ENCODE data around the gene GMFB.
A peak's percentile ranks its signal among the peaks of the same experiment; 100 is the strongest.

GMFB gene

GRCh38 chr14:54488646-54489317 is at the start of gene GMFB:
GMFB (minus strand) TSS chr14:54488980; CDS start chr14:54488927, 53 bp downstream.
- peak; percentile 33 for FAIRE-seq

GRCh38 chr14:54538055-54538454 is 49.3 kb upstream of the GMFB start:
- no peak for FAIRE-seq

GRCh38 chr14:54537651-54538050 is 48.9 kb upstream of the GMFB start:
- peak; percentile 88 for FAIRE-seq

GRCh38 chr14:54535646-54536045 is 46.9 kb upstream of the GMFB start:
- no peak for FAIRE-seq

- FAIRE-seq: no peak
Observed at GRCh38 chr14:54535126-54535525, 46.3 kb upstream of the GMFB start.

GRCh38 chr14:54533100-54533499 is 44.3 kb upstream of the GMFB start:
- no peak for FAIRE-seq

- FAIRE-seq: peak; percentile 43
Observed at GRCh38 chr14:54532111-54533012, 43.6 kb upstream of the GMFB start.

- FAIRE-seq: no peak
Observed at GRCh38 chr14:54529811-54530210, 41.0 kb upstream of the GMFB start.

GRCh38 chr14:54528973-54529372 is 40.2 kb upstream of the GMFB start:
- no peak for FAIRE-seq

GRCh38 chr14:54524410-54524809 is 35.6 kb upstream of the GMFB start:
- FAIRE-seq: no peak

- FAIRE-seq: no peak
Observed at GRCh38 chr14:54516709-54517108, 27.9 kb upstream of the GMFB start.

GRCh38 chr14:54515670-54516069 is 26.9 kb upstream of the GMFB start:
- FAIRE-seq: peak; percentile 45

GRCh38 chr14:54512393-54512792 is 23.6 kb upstream of the GMFB start:
- no peak for FAIRE-seq

- no peak for FAIRE-seq
Observed at GRCh38 chr14:54509546-54510501, 21.0 kb upstream of the GMFB start, which contains the start of gene CGRRF1. CGRRF1 (plus strand) TSS chr14:54509906; CDS start chr14:54509960, 54 bp downstream.

GRCh38 chr14:54503486-54503885 is 14.7 kb upstream of the GMFB start:
- FAIRE-seq: no peak

GRCh38 chr14:54502602-54503001 is 13.8 kb upstream of the GMFB start:
- no peak for FAIRE-seq

- FAIRE-seq: no peak
Observed at GRCh38 chr14:54501480-54501879, 12.7 kb upstream of the GMFB start.

GRCh38 chr14:54500744-54501143 is 12.0 kb upstream of the GMFB start:
- FAIRE-seq: no peak

GRCh38 chr14:54498579-54498978 is 9.8 kb upstream of the GMFB start:
- FAIRE-seq: no peak

- no peak for FAIRE-seq
Observed at GRCh38 chr14:54498095-54498531, 9.3 kb upstream of the GMFB start.

- FAIRE-seq: no peak
Observed at GRCh38 chr14:54497224-54497623, 8.4 kb upstream of the GMFB start.

GRCh38 chr14:54493293-54493692 is 4.5 kb upstream of the GMFB start:
- FAIRE-seq: no peak

Data from islet of Langerhans (tissue), 1 donor.